ENCODE data around the gene SLC25A26. TPM values are rescaled to one million over a fixed set of nuclear protein-coding genes. Genes with fewer than 3 reads are reported as not detected.
"Not testable (repeated sequence)": the region's sequence is repeated elsewhere in the genome, so short reads cannot be mapped to it uniquely, and the experiment has no call there.

The SLC25A26 gene
- polyA plus RNA-seq, 4 donors, result 21.9 to 27.0 (median 23.5) TPM

DNA sequence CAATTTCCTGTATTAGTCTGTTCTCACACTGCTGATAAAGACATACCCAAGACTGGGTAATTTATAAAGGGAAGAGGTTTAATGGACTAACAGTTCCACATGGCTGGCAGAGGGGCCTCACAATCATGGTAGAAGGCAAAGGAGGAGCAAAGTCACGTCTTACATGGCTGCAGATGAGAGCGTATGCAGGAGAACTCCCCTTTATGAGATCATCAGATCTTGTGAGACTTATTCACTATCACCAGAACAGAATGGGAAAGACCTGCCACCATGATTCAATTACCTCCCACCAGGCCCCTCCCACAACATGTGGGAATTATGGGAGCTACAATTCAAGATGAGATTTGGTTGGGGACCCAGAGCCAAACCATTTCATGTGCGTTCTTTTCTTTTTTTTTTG is 5.3 kb downstream of the SLC25A26 start:
- DNase-seq (ENCODE audit: low read depth in 4 of 4, low spot score in 2 of 4), result not testable (repeated sequence)

- DNase-seq (ENCODE audit: low read depth in 4 of 4, low spot score in 2 of 4), result no peak
Measured at GRCh38 chr3:66227051-66227450, 6.2 kb downstream of the SLC25A26 start.

DNA sequence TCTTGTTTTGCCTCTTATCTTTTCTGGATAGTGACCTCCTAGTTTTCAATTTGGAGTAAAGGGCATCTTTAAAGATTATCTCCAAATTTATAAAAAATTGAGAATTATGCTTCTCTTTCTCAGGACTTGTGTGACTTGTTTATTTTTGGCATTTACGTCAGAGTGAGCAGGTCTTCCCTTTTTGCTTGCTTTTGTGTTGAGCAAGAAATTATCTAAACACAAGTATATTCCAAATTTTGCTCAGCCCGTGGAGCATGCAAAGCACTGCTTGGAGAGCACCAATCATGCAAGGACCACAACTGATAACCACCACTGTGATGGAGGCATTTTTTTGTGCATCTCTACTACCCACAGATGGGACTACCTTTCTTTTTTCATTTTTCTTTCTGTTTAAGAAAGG is 7.1 kb downstream of the SLC25A26 start:
- no peak for DNase-seq (ENCODE audit: low read depth in 4 of 4, low spot score in 2 of 4)

DNA sequence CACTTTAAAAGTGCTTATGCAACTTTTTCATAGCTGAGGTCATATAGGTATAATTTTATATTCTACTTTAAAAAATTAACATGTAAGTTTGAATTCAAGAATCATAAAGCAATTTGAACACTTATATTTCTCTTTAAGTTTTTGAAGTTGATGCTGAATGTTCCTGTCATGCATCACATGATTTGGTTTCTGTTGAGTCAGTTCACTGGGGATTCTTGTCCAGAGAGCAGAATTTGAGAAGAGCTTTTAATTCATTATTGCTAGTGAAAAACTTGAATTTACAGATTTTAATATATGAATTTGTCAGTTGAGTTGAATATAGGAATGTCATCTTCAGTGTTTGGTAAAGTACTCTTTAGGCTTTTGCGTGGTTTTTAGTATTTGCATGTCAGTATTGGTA is 7.9 kb downstream of the SLC25A26 start:
- DNase-seq (ENCODE audit: low read depth in 4 of 4, low spot score in 2 of 4), result no peak

- DNase-seq (ENCODE audit: low read depth in 4 of 4, low spot score in 2 of 4), result no peak
Measured at GRCh38 chr3:66229931-66230330, 9.1 kb downstream of the SLC25A26 start.

- DNase-seq (ENCODE audit: low read depth in 4 of 4, low spot score in 2 of 4), result no peak
Measured at GRCh38 chr3:66233033-66233432, 12.2 kb downstream of the SLC25A26 start.

GRCh38 chr3:66236281-66236680 is 15.5 kb downstream of the SLC25A26 start:
- DNase-seq (ENCODE audit: low read depth in 4 of 4, low spot score in 2 of 4), result no peak

DNA sequence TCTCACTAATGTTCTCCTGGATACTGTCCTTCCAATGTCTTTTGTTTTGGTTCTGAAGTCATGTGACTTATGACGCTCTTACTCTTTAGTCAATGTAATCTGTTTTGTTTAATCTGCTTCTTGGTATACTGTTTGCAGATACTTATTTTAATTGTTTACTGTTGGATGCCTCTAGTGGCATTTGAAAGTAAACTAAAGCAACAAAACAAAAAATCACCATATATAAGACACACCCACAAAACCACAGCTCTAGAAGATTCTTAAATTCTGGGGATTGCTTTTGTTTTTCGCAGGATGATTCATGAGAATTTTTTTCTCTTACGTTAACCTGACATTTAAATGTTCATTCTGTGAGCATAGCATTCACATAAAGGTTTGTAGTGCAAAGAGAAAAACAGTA is 16.8 kb downstream of the SLC25A26 start:
- no peak for DNase-seq (ENCODE audit: low read depth in 4 of 4, low spot score in 2 of 4)

DNA sequence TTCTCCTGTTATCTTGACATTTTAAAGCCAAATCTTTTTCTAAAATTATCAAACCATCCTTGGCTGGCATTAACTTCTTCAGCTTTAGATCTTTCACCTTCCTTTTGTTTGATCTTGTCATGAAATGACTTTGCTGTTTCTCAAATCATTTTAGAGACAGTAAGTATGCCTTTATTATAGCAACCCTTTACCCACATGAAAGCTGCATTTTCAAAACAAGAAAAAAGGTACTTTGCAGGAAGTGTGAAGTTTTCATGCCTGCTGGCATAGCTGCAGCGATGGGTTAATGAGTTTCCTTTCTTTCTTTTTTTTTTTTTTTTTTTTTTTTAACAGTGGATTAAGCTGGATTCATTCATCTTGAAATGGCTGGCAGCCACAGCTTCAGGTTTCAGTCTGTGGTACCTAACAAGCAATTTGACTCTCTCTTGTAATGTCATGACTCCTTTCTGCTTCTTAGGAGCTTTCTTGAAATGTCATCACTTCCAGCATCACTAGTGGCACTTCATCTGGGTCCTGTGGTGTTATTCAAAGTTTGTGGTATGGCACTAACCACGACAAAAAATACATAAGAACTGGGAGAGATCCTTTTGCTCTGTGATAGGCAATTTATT is 18.8 kb downstream of the SLC25A26 start:
- no peak for DNase-seq (ENCODE audit: low read depth in 4 of 4, low spot score in 2 of 4)

GRCh38 chr3:66241466-66241865 is 20.7 kb downstream of the SLC25A26 start:
- no peak for DNase-seq (ENCODE audit: low read depth in 4 of 4, low spot score in 2 of 4)

DNA sequence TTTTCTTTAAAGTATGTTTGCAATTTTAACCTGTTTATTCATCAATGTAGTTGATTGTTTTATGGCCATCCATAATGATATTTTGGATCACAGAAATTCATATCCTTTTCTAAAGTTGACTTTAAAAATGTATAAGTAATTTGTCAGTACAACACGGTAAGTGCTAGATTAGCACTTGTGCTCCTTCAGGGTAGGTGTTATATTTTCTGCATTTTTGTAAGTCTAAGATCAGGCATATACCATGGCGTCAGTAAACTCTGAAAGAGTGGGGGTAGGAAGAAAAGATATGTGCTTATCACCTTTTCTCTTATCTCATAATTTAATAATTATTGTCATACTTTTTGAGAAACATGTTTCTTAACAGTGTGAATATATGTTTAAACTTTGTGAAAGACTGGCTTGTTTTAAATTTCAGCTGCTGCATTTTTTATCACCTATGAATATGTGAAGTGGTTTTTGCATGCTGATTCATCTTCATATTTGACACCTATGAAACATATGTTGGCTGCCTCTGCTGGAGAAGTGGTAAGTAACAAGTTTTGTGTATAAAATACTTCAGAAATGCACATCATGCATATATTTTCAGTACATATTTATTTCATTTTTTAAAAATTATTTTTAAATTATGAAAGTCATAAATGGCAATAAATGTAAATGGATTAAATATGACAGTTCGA is 22.1 kb downstream of the SLC25A26 start:
- no peak for DNase-seq (ENCODE audit: low read depth in 4 of 4, low spot score in 2 of 4)

DNA sequence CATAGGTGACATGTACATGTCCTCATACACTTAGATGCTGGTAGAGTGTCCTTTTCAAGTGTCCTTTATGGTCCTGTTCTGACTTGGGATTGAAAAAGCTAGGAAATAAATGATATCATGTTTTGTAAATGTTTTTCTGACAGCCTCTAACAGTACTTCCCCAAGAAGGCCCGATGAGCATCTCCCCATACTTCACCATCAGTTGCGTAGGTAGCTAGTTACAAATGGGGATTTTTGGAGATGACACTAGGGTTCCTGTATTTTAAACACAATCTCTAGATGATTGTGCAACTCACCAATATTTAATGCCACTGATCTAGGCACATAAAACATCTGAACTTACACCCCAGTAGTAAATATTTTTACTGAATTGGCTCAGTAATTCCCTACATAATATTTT is 27.8 kb downstream of the SLC25A26 start:
- DNase-seq (ENCODE audit: low read depth in 4 of 4, low spot score in 2 of 4), result no peak

DNA sequence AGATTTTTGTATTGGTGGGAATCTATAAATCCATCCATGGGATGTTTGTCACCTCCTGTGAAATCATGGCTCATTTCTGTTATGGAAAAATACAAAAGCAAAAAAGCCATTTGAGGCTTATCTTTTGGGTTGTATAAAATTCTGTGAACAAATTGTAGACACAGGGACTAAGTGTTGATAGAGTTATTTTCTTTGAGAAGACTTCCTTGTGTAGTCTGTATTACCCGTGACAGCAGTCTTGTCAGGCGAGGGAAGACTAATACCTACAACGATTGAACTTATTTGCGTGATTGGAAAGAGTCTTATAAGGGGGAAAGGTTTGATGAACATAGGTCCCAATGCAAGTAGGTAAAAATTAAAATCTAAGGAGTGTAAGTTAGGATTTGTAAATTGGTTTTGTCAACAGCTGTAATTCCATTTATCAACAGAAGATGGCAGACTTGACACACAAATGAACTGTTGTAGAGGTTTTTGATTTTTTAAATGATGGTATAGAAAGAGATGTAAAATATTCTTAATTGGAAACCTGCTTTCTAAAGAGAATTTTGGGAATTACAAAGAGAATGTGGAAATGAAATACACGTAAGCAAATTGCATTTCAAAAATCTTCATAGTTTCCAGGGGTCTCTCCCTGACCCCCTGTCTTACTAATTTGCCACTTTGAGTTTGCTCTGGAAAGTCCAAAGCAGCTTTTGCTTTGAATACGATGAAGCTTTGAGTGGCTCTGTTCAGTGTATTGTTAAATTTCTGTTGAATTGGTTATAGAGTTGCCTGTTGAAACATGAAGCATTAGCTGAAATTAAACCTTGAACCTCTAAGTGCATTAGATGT is 33.2 kb downstream of the SLC25A26 start:
- peak in 1 of 4 donors; percentile 23 for DNase-seq (ENCODE audit: low read depth in 4 of 4, low spot score in 2 of 4)

GRCh38 chr3:66255865-66256264 is 35.1 kb downstream of the SLC25A26 start:
- no peak for DNase-seq (ENCODE audit: low read depth in 4 of 4, low spot score in 2 of 4)

DNA sequence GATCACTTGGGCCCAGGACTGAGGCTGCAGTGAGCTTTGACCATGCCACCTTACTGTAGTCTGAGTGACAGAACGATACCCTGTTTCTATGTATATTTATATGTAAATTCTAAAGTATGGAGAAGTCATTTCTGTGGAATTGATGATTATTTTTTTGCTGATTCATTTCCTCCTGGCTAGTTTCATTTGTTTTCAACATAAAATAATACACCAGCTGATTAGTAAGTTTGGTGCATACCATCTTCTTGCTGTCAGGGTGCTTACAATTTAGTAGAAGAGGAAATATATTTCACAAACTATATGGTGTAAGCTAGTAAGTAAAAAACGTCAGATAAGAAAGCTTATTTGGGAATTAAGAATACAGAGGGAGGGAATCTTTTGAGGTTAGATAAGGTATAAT is 36.0 kb downstream of the SLC25A26 start:
- DNase-seq (ENCODE audit: low read depth in 4 of 4, low spot score in 2 of 4), result no peak

DNA sequence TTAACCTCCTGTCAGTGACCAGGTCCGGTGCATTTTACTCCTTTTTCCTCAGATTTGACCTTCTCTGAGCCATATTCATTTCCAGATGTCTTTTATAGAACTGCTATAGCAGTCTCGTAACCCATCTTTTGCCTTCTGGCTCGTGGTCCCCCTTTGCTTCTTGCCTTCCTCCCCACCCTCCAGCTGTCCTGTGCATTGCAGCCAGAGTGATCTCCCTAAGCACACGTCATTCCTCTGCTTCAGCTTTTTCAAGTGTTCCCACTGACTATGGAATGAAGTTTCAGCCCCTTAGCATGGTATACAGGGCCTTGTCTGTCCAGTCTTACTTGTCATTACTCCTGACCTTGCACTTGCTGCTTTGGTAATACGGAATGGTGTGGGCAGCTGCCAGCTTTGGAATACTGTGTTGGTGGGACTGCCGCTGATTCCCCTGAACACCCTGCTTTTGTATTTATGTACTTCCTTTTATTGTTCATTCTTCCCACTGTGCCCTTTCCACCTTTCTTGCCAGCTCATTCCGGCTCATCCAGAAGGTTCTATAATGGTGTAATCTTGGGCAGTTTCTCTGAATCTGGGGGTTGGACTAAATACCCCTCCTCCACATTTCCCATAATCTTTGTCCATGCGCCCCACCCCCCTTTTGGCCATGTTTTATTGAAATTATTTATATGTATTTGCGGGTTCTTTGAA is 38.9 kb downstream of the SLC25A26 start:
- DNase-seq (ENCODE audit: low read depth in 4 of 4, low spot score in 2 of 4), result no peak

- DNase-seq (ENCODE audit: low read depth in 4 of 4, low spot score in 2 of 4), result no peak
Measured at GRCh38 chr3:66260431-66260830, 39.6 kb downstream of the SLC25A26 start.

DNA sequence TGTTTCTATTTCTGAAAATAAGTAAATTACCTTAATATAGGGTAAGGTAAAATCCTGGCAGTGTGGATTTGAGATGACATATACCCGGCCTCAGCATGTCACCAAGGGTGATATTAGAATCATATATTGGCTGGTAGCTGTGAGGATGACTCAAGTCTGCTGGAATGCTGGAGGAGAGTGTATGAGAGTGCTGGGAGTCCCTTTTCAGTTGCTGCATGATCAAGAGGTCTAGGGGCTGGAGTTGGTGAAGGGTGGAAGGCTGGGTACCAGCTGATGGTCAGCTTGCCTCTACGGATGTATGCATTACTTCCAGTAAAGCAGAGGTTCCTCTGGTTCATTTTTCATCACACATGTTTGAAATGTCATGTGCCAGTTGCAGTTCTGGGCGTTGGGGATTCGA is 40.6 kb downstream of the SLC25A26 start:
- no peak for DNase-seq (ENCODE audit: low read depth in 4 of 4, low spot score in 2 of 4)

GRCh38 chr3:66265649-66266048 is 44.8 kb downstream of the SLC25A26 start:
- DNase-seq (ENCODE audit: low read depth in 4 of 4, low spot score in 2 of 4), result no peak

DNA sequence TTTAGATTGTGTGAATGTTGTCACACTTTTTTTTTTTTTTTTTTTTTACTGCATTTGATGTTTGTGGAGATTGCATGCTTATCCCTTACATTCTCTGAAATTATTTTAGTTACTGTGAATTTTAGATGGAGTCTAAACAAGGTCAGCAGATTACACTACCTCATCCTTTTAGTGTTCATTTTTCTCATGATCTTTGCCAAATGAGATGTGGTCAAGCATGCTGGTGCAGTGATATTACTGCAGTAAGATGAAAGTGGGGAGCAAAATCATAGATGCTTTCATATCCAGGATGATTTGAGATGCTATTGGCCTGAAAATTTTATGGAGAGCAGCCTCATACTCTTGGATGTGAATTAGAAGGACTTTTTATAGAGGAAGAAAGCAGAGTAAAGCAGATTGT is 45.8 kb downstream of the SLC25A26 start:
- DNase-seq (ENCODE audit: low read depth in 4 of 4, low spot score in 2 of 4), result no peak

DNA sequence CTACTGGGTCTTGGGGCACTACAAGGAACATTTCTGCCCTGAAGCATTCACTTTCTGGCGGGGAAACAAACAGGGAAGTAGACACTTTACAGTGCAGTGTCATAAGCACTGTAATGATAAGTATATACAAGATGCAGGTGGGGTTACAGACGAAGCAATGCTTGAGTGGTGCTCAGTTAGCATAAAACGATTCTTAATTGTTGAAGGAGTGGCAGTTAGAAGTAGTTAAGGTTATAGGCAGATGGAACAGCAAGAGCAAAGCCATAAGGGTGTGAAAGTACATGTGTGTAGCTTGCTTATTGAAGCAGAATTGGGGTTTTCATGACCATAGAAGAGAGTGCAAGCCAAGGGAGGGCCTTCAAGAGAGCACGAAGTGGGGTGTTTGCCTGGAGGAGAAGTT is 46.2 kb downstream of the SLC25A26 start:
- no peak for DNase-seq (ENCODE audit: low read depth in 4 of 4, low spot score in 2 of 4)

Data from left renal cortex interstitium (tissue), 4 donors.